Activated CD8-positive, alpha-beta memory T cell treated with anti-CD3 and anti-CD28 coated beads, Interleukin-2, amount 50 U/mL, for 48 hours (primary cell): ENCODE results near the gene TMED9.
"Not testable (repeated sequence)": the region's sequence is repeated elsewhere in the genome, so short reads cannot be mapped to it uniquely, and the experiment has no call there.

Experiments
- DNase-seq: peaks from one replicate; pipeline ENCODE4 v3.0.0-alpha.2; 2020

Gene TMED9

GRCh38 chr5:177592010-177592834 lies at the start of gene TMED9:
TSS of gene TMED9 (plus strand) at chr5:177592203. CDS start at chr5:177592215, 12 bp downstream.
- peak; percentile 94 for DNase-seq

- DNase-seq: no peak
Observed at GRCh38 chr5:177542816-177543465, 49.1 kb upstream of the TMED9 start.

DNA sequence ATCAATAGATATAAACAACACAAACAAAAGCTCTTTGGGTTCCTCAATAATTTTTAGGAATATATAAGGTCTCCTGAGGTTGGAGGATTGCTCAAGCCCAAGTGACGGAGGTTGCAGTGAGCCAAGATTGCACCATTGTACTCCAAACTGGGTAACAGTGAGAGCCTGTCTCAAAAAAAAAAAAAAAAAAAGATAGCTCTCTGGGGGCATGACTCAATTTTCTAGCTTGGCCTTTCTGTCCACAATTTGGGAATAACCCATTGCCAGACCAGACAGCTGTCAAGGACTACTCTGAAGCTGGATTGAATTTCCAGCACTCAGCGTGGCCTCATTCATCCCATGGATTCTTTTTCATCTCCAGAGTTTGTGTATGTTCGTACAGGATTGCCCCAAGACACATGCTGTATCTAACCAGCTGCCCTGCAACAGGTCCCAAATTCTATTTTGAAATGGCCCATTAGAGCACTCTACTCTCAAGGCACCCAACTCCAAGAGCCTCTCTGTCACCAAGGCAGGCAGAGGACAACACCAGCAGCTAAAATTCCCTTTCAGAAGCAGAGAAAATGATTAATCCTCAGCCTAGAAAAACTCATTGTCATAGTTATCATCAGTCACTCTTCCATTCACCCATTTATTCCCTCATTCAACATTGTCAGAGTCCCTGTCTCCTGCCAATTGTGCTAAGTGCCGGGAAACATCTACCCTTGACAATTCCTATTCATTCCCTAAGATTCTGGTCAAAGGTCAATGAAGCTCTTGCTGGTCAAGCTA lies 46.3 kb upstream of the TMED9 start:
- no peak for DNase-seq

DNA sequence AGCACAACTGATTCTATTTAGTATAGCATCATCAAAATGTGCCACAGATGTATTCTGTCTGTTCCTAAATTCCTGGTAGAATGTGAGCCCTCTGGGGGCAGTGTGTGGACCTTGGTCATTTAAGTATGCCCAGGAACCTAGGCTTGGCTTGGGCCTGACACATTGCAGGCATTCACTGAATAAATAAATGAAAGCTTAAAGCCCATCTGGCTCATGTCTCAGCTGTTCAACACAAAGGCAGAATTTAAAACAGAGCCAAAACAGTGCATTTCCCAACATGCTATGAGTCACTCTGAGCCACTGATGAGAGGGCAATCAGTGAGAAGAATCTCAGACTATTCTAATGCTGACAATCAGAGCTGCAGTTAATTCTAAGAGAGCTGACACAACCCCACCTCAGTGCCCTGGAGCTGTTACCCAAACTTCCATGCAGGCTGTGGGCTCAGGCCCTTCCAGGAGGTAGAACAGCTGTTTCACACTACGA lies 45.7 kb upstream of the TMED9 start:
- no peak for DNase-seq

DNA sequence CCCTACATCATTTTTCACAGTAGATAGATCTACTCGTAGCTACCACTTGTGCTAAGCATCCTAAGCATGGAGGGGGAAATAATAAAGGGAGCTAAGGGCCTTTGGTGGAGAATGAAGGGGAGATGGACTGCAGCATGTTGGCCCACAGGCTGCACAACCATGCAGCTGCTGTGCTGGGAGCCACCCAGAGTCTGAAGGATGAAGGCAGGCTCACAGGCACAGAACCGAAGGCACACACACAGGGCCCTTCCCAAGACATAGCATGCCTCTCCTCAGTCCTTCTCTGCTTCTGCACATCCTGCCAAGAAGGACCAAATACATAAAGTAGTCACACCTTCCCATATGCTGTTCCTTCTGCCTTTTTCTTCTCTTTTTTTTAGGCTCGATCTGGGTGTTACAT lies 44.3 kb upstream of the TMED9 start:
- no peak for DNase-seq

- DNase-seq: no peak
Observed at GRCh38 chr5:177548495-177548894, 43.5 kb upstream of the TMED9 start.

GRCh38 chr5:177550122-177550521 lies 41.9 kb upstream of the TMED9 start:
- no peak for DNase-seq

DNA sequence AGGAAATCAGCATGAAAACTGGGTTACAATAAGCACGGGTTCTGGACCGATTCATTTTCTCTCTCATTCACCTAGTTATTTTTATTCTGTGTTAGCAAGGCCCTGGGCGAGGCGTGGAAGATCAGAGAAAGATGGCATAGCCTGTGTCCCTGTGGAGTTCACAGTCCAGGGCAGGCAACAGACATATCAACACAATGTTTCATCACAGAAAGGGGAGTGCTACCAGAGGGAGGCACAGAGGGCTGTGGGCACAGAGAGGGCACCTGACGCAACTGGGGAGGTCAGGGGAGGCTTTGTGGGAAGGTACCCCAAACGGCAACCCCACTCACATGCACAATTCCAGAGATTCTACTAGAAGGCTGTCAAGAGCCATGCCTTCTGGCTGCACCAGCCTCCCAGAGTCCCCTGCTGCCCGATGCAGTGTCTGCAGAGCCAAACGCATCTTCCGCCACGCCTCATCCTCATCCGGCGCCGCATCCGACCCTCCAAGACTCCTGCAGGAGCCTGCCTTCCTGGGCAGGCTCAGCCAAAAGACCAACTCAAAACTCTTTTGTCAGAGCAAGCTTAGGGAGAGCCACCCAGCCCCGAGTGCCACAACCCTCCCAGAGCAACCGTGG lies 39.1 kb upstream of the TMED9 start:
- no peak for DNase-seq

DNA sequence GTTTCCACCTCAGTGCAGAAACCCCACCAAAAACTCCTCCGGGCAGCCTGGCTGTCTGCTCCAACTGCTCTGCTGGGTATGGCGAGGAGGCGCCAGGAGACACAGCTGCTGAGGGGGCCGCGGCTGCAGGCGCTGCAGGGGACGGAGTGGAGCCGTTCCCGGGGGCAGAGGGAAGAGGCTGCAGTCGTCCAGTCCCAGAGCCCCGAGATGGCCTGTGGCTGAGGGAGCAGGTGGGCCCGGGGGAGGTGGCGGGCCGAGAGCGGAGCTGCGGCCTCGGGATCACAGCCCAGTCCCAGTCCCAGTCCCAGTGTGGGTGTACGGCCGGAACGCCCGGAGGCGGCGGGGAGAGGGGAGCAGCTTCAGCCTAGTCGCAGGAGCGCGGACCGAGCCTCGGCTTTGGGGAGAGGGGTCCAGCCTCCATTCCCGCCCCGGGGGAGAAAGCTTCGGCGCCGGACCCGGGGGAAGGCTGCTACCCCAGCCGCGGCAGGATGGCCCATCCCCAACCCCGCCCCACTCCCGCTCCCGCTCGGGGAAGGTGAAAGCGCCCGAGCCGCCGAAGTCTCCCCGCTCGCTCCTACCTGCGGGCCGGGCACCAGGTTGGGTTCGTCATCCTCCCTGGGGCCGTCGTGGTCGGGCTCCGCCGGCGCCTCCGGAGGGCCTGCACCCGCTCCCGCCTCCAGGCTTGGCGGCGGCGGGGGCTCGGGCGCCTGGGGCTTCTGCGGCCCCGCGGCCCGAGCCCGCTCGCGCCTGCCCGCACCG lies 38.2 kb upstream of the TMED9 start:
- DNase-seq: peak; percentile 75

DNA sequence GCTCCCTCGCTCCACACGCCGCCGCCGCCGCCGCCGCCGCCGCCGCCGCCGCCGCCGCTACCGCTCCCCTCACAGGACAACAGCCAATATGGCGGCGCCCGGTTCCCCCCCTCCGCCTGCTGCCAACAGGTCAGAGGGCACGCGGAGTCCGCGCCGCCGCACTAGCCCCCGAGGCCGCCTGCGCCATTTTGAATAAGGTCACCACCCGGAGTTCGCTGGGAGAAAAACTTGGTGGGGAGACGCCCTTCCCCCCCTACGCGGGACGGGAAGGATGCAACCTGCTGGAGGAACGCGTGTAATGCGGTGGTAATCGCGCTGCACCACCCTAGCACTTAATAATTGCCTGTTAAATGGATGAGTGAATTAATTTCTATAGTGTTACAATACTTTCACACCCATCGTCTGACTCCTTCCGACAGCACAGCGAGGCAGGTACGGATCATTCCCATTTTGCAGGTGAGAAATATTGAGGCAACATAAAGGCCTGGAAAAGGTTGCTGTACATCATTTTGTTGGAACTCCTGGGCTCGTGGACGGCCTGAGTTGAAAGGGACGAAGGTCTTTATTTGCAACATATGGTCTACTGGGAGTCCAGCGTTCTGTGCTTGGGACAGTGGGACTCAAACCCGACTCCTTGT lies 37.4 kb upstream of the TMED9 start, which contains the start of gene FAM193B:
TSS of gene FAM193B (minus strand) at position 90 of the 638 bp plus-strand sequence. CDS start 105 bp downstream, outside the sequence.
- peak; percentile 98 for DNase-seq

- DNase-seq: no peak
Observed at GRCh38 chr5:177555228-177555627, 36.8 kb upstream of the TMED9 start.

- DNase-seq: no peak
Observed at GRCh38 chr5:177555665-177556064, 36.3 kb upstream of the TMED9 start.

GRCh38 chr5:177557041-177557647 lies 34.9 kb upstream of the TMED9 start:
- DNase-seq: no peak

- no peak for DNase-seq
Observed at GRCh38 chr5:177557796-177558195, 34.2 kb upstream of the TMED9 start.

DNA sequence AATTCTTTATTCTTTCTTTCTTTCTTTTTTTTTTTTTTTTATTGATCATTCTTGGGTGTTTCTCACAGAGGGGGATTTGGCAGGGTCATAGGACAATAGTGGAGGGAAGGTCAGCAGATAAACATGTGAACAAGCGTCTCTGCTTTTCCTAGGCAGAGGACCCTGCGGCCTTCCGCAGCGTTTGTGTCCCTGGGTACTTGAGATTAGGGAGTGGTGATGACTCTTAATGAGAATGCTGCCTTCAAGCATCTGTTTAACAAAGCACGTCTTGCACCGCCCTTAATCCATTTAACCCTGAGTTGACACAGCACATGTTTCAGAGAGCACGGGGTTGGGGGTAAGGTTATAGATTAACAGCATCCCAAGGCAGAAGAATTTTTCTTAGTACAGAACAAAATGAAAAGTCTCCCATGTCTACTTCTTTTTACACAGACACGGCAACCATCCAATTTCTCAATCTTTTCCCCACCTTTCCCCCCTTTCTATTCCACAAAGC lies 32.5 kb upstream of the TMED9 start:
- not testable (repeated sequence) for DNase-seq

DNA sequence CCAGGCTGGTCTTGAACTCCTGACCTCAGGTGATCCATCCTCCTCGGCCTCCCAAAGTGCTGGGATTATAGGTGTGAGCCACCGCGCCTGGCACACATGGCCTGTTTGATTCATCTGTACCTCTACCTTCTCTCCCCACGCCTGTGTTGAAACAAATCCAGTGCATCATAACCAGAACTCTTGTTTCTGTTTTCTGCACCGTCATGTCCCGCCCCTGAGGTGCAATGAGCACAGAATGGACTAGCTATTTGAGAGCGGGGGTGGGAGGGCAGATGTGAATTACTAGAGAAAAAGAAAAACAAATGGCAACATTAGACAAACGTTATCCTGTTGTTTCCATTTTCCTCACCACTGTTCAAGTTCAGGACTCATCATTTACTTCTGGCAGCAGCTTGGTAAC lies 27.0 kb upstream of the TMED9 start:
- no peak for DNase-seq

- no peak for DNase-seq
Observed at GRCh38 chr5:177568326-177568725, 23.7 kb upstream of the TMED9 start.

GRCh38 chr5:177569894-177570293 lies 22.1 kb upstream of the TMED9 start:
- no peak for DNase-seq

- DNase-seq: no peak
Observed at GRCh38 chr5:177575488-177575887, 16.5 kb upstream of the TMED9 start.

DNA sequence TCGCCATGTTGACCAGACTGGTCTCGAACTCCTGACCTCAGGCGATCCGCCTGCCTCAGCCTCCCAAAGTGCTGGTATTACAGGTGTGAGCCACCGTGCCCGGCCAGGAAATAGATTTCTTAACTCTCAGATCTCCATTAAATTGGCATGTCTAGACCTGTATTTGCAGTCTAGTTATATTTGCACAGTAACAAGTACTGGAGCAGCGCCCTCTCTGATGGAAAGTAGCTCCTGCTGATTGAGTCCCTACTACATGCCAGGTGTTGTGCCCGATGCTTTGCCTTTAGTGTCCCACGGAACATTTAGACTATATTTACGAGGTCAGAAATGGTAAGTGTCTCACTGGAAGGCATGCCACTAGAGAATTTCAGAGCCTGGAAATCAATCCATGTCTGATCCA lies 15.8 kb upstream of the TMED9 start:
- no peak for DNase-seq

GRCh38 chr5:177578316-177578715 lies 13.7 kb upstream of the TMED9 start:
- no peak for DNase-seq
